ENCODE measurements around the gene CCDC127.

CCDC127 gene

DNA sequence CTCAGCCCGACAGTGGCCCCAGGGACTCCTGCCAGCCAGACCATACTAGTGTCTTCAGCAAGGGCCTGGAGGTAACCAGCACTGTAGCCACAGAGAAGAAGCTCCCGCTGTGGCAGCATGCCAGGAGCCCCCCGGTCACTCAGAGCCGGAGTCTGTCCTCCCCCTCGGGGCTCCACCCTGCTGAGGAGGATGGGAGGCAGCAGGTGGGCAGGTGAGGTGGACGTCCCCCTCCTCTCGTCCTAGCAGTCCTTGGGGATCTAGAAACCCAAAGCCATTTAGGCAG, 54.7 kb downstream of the CCDC127 start:
- Histone ChIP-seq H3K36me3 (ENCODE audit: insufficient read depth, insufficient read length, low read length) (peaks cover 45% of the 10 kb centered on the region), H3K9ac (ENCODE audit: insufficient read length, low read depth) (no peak overlapping the region), H3K9me3 (ENCODE audit: insufficient read depth, low read length) (no peaks in the 10 kb centered on the region; the same call in 1 of the 2 replicates), H3K27me3 (ENCODE audit: insufficient read depth, insufficient read length) (no peaks in the 10 kb centered on the region), H3K4me1 (ENCODE audit: insufficient read depth, insufficient read length) (peaks cover 3% of the 10 kb centered on the region), H3K4me3 (ENCODE audit: insufficient read length, low read depth) (no peak overlapping the region)
- no peak for TF ChIP-seq YY1 (IDR thresholded peaks at IDR 0.05; ENCODE audit: insufficient read depth, insufficient read length)
- TF ChIP-seq SUZ12 (IDR thresholded peaks at IDR 0.05; ENCODE audit: extremely low read depth, insufficient read depth, insufficient read length): no peak
- TF ChIP-seq ZNF274 (IDR thresholded peaks at IDR 0.05; ENCODE audit: low read depth, low read length): no peak
- DNase-seq (ENCODE audit: low read depth, low spot score): no peak

DNA sequence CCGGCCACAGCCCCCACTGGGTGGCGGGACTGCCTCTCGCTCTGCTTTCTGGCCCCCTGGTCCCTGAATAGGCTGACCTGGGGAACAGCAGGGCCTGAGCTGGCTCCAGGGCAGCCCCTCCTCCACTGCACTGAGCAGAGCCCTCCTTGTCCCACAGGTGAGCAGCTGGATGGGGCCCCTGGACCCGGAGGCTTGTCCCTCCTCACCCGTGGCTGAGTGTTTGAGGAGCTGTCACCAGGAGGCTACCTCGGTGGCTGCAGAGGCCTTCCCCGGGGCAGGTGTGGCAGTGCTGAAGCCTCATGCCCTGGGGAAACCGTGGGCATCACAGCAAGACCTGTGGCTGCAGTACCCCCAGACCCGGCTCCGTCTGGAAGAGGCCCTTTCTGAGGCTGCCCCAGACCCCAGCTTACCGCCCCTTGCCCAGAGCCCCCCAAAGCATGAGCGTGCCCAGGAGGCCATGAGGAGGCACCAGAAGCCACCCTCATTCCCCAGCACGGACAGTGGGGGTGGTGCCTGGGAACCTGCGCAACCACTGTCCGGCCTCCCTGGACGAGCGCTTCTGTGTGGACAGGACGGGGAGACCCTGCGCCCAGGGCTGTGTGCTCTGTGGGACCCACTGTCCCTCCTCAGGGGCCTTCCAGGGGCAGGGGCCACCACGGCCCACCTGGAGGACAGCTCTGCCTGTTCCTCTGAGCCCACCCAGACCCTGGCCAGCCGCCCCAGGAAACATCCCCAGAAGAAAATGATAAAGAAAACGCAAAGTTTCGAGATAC, 55.2 kb downstream of the CCDC127 start:
- Histone ChIP-seq H3K4me3 (ENCODE audit: insufficient read length, low read depth) (no peak overlapping the region), H3K27me3 (ENCODE audit: insufficient read depth, insufficient read length) (no peaks in the 10 kb centered on the region), H3K9me3 (ENCODE audit: insufficient read depth, low read length) (no peaks in the 10 kb centered on the region; the same call in 1 of the 2 replicates), H3K9ac (ENCODE audit: insufficient read length, low read depth) (no peak overlapping the region), H3K36me3 (ENCODE audit: insufficient read depth, insufficient read length, low read length) (peaks cover 50% of the 10 kb centered on the region), H3K4me1 (ENCODE audit: insufficient read depth, insufficient read length) (no peaks in the 10 kb centered on the region)
- DNase-seq (ENCODE audit: low read depth, low spot score): no peak
- TF ChIP-seq ZNF274 (IDR thresholded peaks at IDR 0.05; ENCODE audit: low read depth, low read length) (no peak), SUZ12 (IDR thresholded peaks at IDR 0.05; ENCODE audit: extremely low read depth, insufficient read depth, insufficient read length) (no peak), YY1 (IDR thresholded peaks at IDR 0.05; ENCODE audit: insufficient read depth, insufficient read length) (no peak)

DNA sequence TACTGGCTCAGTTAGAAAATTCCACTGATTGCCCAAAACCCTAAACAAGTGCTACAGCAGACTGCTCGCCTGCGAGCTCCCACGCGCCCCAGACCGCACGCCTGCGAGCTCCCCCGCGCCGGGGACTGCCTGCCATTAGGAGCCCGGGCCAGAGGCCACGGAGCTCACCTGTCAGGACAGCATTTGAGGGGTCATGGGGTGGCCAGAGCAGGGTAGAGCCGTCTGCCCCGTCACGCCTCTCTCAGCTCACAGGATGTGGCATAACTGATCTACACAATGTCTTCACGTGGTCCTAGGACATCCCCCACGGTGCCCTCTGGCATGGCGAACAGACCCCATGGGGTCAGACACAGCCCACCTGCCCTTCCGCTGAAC, 55.8 kb downstream of the CCDC127 start:
- Histone ChIP-seq H3K4me3 (ENCODE audit: insufficient read length, low read depth) (no peak overlapping the region), H3K27me3 (ENCODE audit: insufficient read depth, insufficient read length) (no peaks in the 10 kb centered on the region), H3K9me3 (ENCODE audit: insufficient read depth, low read length) (no peaks in the 10 kb centered on the region; the same call in 1 of the 2 replicates), H3K9ac (ENCODE audit: insufficient read length, low read depth) (no peak overlapping the region), H3K36me3 (ENCODE audit: insufficient read depth, insufficient read length, low read length) (peaks cover 55% of the 10 kb centered on the region), H3K4me1 (ENCODE audit: insufficient read depth, insufficient read length) (no peaks in the 10 kb centered on the region)
- no peak for DNase-seq (ENCODE audit: low read depth, low spot score)
- TF ChIP-seq YY1 (IDR thresholded peaks at IDR 0.05; ENCODE audit: insufficient read depth, insufficient read length) (no peak), SUZ12 (IDR thresholded peaks at IDR 0.05; ENCODE audit: extremely low read depth, insufficient read depth, insufficient read length) (no peak), ZNF274 (IDR thresholded peaks at IDR 0.05; ENCODE audit: low read depth, low read length) (no peak)

DNA sequence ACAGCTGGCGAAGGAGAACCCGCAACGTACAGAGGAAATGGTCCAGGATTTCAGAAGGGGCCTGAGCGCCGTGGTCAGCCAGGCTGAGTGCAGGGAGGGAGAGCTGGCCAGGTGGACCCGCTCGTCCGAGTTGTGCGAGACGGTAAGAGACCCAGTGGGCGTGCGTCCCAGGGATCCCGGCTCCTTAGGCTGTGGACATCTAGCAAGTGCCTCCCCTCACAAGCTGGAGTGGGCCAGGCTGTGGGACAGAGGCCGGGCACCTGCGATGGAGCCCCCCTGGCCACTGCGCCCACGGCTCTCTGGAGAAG, 56.2 kb downstream of the CCDC127 start:
- Histone ChIP-seq H3K4me1 (ENCODE audit: insufficient read depth, insufficient read length) (no peaks in the 10 kb centered on the region), H3K9me3 (ENCODE audit: insufficient read depth, low read length) (no peaks in the 10 kb centered on the region; the same call in 1 of the 2 replicates), H3K27me3 (ENCODE audit: insufficient read depth, insufficient read length) (no peaks in the 10 kb centered on the region), H3K9ac (ENCODE audit: insufficient read length, low read depth) (no peak overlapping the region), H3K4me3 (ENCODE audit: insufficient read length, low read depth) (no peak overlapping the region), H3K36me3 (ENCODE audit: insufficient read depth, insufficient read length, low read length) (peaks cover 57% of the 10 kb centered on the region)
- TF ChIP-seq SUZ12 (IDR thresholded peaks at IDR 0.05; ENCODE audit: extremely low read depth, insufficient read depth, insufficient read length) (no peak), ZNF274 (IDR thresholded peaks at IDR 0.05; ENCODE audit: low read depth, low read length) (no peak), YY1 (IDR thresholded peaks at IDR 0.05; ENCODE audit: insufficient read depth, insufficient read length) (no peak)
- DNase-seq (ENCODE audit: low read depth, low spot score): no peak

DNA sequence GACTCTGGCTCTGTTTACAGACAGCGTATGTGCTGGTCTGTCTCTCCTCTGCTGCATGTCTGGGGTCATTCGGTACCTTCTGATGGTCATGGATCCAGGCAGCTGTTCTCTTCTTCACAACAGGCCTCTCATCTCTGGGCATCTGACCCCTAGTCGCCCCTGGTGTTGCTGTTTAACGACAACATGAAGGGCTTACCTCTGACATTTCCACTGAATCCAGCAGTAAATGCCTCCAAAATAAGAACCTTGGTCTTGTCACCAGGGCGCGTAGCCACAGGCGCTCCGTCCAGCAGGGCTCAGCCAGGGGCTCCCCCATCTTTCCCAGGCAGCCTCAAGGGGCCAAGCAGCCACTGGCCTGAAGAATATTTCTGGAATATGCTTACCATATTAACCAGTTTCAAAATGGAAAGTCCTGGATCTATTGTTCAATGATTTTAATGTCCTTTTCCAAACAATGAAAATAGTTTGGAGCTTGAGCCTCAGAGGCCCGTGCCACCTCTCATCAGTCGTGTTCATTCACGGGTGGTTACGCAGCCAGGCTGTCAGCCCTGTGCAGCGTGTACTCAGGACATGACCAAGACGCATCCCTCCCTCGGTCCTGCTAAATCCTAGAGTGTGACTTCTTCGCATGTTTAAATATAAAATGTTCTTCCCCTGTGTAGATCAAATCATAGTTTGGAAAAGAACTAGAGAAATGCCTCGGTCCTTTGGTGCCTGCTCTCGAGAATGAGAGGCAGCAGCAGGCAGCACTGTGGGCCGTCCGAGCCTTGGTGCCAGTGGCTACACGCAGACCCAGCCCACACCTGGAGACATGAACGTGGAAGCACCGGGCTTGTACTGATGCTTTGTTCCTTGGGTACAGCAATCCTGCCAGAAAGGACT, 56.8 kb downstream of the CCDC127 start:
- Histone ChIP-seq H3K9ac (ENCODE audit: insufficient read length, low read depth) (no peak overlapping the region), H3K4me1 (ENCODE audit: insufficient read depth, insufficient read length) (no peaks in the 10 kb centered on the region), H3K36me3 (ENCODE audit: insufficient read depth, insufficient read length, low read length) (peaks cover 63% of the 10 kb centered on the region), H3K27me3 (ENCODE audit: insufficient read depth, insufficient read length) (no peaks in the 10 kb centered on the region), H3K4me3 (ENCODE audit: insufficient read length, low read depth) (no peak overlapping the region), H3K9me3 (ENCODE audit: insufficient read depth, low read length) (no peaks in the 10 kb centered on the region; the same call in 1 of the 2 replicates)
- TF ChIP-seq YY1 (IDR thresholded peaks at IDR 0.05; ENCODE audit: insufficient read depth, insufficient read length) (no peak), SUZ12 (IDR thresholded peaks at IDR 0.05; ENCODE audit: extremely low read depth, insufficient read depth, insufficient read length) (no peak), ZNF274 (IDR thresholded peaks at IDR 0.05; ENCODE audit: low read depth, low read length) (no peak)
- DNase-seq (ENCODE audit: low read depth, low spot score): no peak

DNA sequence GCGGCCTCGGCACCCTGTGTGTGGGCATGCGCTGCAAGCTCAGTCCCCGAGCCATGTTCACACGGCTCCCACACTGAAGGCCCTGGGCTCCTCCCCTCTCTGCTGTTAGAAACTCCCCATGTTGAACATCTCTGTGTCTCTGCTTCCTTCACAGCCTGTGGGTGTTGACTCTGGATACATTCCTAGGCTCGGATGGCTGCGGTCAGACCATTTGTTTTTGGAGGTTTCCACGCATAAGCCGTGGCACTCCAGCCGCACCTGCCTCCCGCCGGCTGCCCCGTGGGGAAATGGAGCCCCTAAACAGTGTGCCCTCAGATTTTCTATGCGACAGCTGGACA, 57.8 kb downstream of the CCDC127 start:
- no peak for DNase-seq (ENCODE audit: low read depth, low spot score)
- no peaks in the 10 kb centered on the region for H3K27me3 ChIP-seq (ENCODE audit: insufficient read depth, insufficient read length)
- H3K36me3 ChIP-seq (ENCODE audit: insufficient read depth, insufficient read length, low read length): peaks cover 73% of the 10 kb centered on the region
- no peaks in the 10 kb centered on the region for H3K4me1 ChIP-seq (ENCODE audit: insufficient read depth, insufficient read length)
- H3K9ac ChIP-seq (ENCODE audit: insufficient read length, low read depth): no peak overlapping the region
- no peak overlapping the region for H3K4me3 ChIP-seq (ENCODE audit: insufficient read length, low read depth)
- TF ChIP-seq SUZ12 (IDR thresholded peaks at IDR 0.05; ENCODE audit: extremely low read depth, insufficient read depth, insufficient read length) (no peak), YY1 (IDR thresholded peaks at IDR 0.05; ENCODE audit: insufficient read depth, insufficient read length) (no peak)
- no peaks in the 10 kb centered on the region; the same call in 1 of the 2 replicates for H3K9me3 ChIP-seq (ENCODE audit: insufficient read depth, low read length)

DNA sequence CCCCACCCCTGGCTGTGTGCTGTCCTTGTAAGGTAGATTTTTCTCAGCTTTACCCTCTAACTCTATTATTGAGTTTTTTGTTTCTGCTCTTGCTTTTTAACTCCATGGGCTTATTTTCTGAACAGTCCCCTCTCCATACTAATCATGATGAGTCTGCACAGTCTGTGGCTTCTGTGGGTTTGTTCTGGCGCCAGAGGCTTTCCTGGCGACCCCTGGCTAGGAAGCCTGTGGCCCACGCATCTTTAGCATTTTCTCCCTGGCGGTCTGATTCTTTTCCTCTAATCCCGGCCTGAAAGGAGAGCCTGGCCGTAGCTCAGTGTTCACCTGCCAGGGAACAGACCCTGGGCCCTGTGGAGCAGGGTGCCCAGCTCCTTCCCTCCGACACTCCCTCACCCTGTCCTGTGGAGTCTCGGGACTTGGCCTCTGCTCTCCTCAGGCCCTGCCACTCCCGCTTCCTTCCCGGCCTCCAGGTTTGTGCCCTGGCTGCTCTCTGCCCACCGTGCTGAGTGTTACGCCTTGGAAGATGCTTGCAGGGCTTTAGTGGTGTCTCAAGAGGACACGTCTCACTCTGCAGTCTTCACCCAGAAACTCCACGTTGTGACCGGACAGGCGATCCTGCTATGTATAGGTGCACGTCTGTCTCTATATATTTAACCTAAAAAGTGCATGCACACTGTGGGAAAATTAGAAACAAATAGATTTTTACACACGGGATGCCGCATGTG, 58.3 kb downstream of the CCDC127 start:
- H3K9me3 ChIP-seq (ENCODE audit: insufficient read depth, low read length): no peaks in the 10 kb centered on the region; the same call in 1 of the 2 replicates
- H3K4me1 ChIP-seq (ENCODE audit: insufficient read depth, insufficient read length): no peaks in the 10 kb centered on the region
- TF ChIP-seq YY1 (IDR thresholded peaks at IDR 0.05; ENCODE audit: insufficient read depth, insufficient read length): no peak
- no peak for TF ChIP-seq SUZ12 (IDR thresholded peaks at IDR 0.05; ENCODE audit: extremely low read depth, insufficient read depth, insufficient read length)
- no peak for TF ChIP-seq ZNF274 (IDR thresholded peaks at IDR 0.05; ENCODE audit: low read depth, low read length)
- H3K4me3 ChIP-seq (ENCODE audit: insufficient read length, low read depth): no peak overlapping the region
- no peak for DNase-seq (ENCODE audit: low read depth, low spot score)
- peaks cover 78% of the 10 kb centered on the region for H3K36me3 ChIP-seq (ENCODE audit: insufficient read depth, insufficient read length, low read length)
- no peak overlapping the region for H3K9ac ChIP-seq (ENCODE audit: insufficient read length, low read depth)
- no peaks in the 10 kb centered on the region for H3K27me3 ChIP-seq (ENCODE audit: insufficient read depth, insufficient read length)
